AG04449 (cell line): ENCODE results near the gene SERTAD3.

ENCODE experiments used
- CTCF ChIA-PET: fragments of 350-600 bp; formaldehyde crosslinking; extraction: SDS; loops from one replicate; lab custom pipeline; 2021; ENCODE audit warnings: antibody characterized with exemption; lab: Yijun Ruan, JAX
- POLR2A ChIA-PET: fragments of 400-600, 350-600 bp; formaldehyde crosslinking; extraction: SDS; loops from one replicate; lab custom pipeline; 2020; ENCODE audit warnings: antibody characterized with exemption, inconsistent platforms; lab: Yijun Ruan, JAX
- DNase-seq: peaks from one replicate; pipeline ENCODE4 v3.0.0-alpha.2; 2010; ENCODE audit warnings: low read depth, low spot score
- H3K4me3 ChIP-seq: 2 replicates; pipeline ENCODE4 v1.5.1; 2011; ENCODE audit warnings: low read depth, mild to moderate bottlenecking, control low read depth, low read length
- CTCF ChIP-seq: IDR thresholded peaks from one replicate; pipeline ENCODE4 v1.5.1; 2011; ENCODE audit warnings: mild to moderate bottlenecking, moderate library complexity, low read length, control low read depth, inconsistent platforms; ENCODE audit not compliant: insufficient read depth; ENCODE audit errors: missing control alignments

The SERTAD3 gene

GRCh38 chr19:40419066-40419612 is 25.0 kb downstream of the SERTAD3 start:
- no peak overlapping the region for H3K4me3 ChIP-seq
- no peak for DNase-seq
- ChIA-PET POLR2A (no interaction called here), CTCF (interaction anchor here (0.5 to 5.0 kb wide), 5 partner anchors 10 to 123 kb away, joined by 3 to 62 read pairs (median 7); partner anchors contain the start of gene BLVRB)
- TF ChIP-seq CTCF = no peak

GRCh38 chr19:40418040-40418439 is 26.1 kb downstream of the SERTAD3 start:
- CTCF ChIA-PET = interaction anchor here (1.3 kb wide), 1 partner anchor 217 kb away, joined by 3 read pairs; no protein-coding TSS in a partner anchor
- no peak overlapping the region for H3K4me3 ChIP-seq
- TF ChIP-seq CTCF = no peak
- POLR2A ChIA-PET = interaction anchor here (0.6 to 1.2 kb wide), 2 partner anchors 10 to 894 kb away, joined by 3 to 4 read pairs; no protein-coding TSS in a partner anchor
- no peak for DNase-seq

GRCh38 chr19:40417643-40417981 is 26.5 kb downstream of the SERTAD3 start:
- DNase-seq = no peak
- ChIA-PET CTCF (interaction anchor here (0.6 to 1.3 kb wide), 2 partner anchors 113 to 217 kb away, joined by 3 read pairs; no protein-coding TSS in a partner anchor), POLR2A (interaction anchor here (1.2 kb wide), 1 partner anchor 9 kb away, joined by 3 read pairs; no protein-coding TSS in a partner anchor)
- TF ChIP-seq CTCF = no peak
- no peak overlapping the region for H3K4me3 ChIP-seq

- H3K4me3 ChIP-seq = no peak overlapping the region
- no peak for DNase-seq
- TF ChIP-seq CTCF = no peak
- POLR2A ChIA-PET = interaction anchor here (1.2 kb wide), 1 partner anchor 9 kb away, joined by 3 read pairs; no protein-coding TSS in a partner anchor
- CTCF ChIA-PET = interaction anchor here (0.6 to 1.6 kb wide), 6 partner anchors 7 to 218 kb away, joined by 3 to 5 read pairs (median 3); partner anchors contain the start of gene SERTAD1
These were observed 27.1 kb downstream of the SERTAD3 start for GRCh38 chr19:40416918-40417642.

GRCh38 chr19:40415768-40416167 is 28.4 kb downstream of the SERTAD3 start:
- no peak for TF ChIP-seq CTCF
- CTCF ChIA-PET = interaction anchor here (1.1 to 1.6 kb wide), 5 partner anchors 9 to 110 kb away, joined by 3 to 5 read pairs (median 3); partner anchors contain the start of gene SERTAD1
- POLR2A ChIA-PET = interaction anchor here (0.7 kb wide), 1 partner anchor 10 kb away, joined by 3 read pairs; no protein-coding TSS in a partner anchor
- no peak for DNase-seq
- no peak overlapping the region for H3K4me3 ChIP-seq
